ENCODE results near the gene ERBB2.
"Not testable (repeated sequence)": the region's sequence is repeated elsewhere in the genome, so short reads cannot be mapped to it uniquely, and the experiment has no call there.

Gene ERBB2

DNA sequence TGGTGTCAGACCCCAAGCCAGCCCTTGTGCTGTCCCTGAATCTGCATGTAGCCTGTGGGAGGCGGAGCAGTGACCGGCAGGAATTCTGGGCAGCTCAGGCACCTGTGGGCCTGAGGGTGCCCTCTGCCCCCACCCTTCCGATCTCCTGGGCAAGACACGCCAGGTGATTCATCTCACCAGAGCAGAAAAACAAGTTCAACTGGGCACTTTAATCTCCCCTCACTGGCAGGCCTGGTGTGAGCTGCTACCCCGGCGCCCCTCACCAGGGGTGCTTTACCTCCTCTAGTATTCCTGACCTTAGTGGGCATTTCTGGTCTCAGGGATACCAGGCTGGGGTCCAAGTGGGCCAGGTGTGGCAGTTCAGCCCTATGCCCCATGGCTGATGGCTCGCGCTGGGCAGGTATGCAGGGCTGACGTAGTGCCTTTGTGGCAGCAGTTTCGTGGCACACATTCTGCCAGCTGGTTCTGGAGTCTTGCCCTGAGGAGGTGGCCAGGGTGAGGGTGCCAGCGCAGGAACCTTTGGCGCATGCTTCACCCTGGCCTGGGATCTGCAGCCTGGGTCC is 6.0 kb downstream of the ERBB2 start:
- no peak for FAIRE-seq

DNA sequence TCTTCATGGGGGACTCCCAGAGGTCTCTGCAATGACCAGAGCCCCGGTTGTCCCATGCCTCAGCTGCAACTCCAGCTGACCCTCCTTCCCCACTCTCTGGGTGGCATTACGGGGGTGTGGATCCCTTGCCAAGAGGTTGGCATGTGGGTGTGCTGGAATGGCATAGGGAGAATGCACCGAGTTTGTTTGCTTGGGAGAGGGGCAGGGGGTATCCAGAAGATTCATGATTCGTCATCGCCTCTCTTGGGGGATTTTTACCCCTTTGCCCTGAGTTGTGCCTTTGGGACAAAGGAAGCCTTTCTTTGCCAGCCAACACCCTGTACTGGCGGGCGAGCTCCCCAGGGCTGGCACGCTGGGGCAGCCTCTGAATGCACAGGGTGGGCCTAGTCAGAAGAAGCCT is 6.5 kb downstream of the ERBB2 start:
- FAIRE-seq, result no peak

DNA sequence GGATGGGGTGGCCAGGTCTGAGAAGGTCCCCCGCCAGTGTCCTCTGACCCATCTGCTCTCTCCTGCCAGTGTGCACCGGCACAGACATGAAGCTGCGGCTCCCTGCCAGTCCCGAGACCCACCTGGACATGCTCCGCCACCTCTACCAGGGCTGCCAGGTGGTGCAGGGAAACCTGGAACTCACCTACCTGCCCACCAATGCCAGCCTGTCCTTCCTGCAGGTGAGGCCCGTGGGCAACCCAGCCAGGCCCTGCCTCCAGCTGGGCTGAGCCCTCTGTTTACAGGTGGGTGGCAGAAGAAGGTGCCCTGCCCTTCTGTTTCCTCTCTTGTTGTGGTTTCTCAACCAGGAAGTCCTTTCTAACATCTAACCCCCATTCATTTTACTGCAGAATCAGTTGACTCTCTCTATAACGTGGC is 7.1 kb downstream of the ERBB2 start:
- no peak for FAIRE-seq

DNA sequence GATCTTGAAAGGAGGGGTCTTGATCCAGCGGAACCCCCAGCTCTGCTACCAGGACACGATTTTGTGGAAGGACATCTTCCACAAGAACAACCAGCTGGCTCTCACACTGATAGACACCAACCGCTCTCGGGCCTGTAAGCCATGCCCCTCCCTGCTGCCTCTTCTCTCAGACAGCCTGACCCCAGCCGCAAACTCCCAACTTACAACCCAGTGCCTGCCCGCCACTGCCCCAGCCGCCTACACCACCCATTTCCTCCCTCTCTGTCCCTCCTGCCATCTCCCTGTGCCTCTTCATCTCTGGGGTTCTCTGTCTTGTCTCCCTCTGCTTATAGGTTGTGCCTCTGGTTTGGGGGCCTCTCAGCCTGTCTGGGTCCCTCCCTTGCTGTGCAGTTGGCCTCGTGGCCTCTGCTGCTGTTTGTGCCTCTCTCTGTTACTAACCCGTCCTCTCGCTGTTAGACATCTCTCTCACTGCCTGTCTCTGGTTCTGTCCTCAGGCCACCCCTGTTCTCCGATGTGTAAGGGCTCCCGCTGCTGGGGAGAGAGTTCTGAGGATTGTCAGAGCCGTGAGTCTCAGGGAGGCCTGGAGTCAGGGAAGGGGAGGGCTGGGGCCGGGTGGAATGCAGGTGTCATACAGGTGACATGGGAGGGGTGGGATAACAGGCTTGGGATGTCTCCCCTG is 9.6 kb downstream of the ERBB2 start:
- FAIRE-seq, result no peak

DNA sequence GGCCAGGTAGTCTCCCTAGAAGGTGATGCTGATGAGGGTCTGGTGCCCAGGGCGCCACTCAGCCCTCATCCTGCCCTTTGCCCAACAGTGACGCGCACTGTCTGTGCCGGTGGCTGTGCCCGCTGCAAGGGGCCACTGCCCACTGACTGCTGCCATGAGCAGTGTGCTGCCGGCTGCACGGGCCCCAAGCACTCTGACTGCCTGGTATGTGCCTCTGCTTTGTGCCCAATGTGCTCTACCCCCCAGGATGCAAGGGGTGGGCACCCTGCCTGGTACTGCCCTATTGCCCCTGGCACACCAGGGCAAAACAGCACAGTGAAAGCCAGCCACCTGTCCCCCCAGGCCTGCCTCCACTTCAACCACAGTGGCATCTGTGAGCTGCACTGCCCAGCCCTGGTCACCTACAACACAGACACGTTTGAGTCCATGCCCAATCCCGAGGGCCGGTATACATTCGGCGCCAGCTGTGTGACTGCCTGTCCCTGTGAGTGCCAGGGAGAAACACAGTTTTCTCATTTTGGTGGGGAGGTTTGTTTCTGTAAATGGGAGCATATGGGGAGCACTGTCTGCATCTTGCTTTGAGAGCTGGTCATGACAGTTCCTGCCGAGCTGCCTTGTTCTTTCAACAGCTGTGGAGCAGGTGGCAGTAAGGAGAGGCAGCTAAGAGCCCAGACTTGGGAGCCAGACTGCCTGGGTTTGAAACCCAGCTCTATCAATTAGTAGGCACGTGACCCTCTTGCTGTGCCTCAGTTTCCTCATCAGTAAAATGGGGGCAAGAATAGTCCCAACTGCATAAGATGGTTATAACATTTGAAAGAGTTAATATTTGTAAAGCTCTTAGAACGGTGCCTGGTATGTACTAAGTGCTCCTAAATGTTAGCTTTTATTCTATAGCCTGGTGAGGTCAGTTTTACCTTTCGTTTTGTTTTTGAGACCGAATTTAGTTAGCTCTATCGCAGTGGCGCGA is 10.4 kb downstream of the ERBB2 start:
- no peak for FAIRE-seq

DNA sequence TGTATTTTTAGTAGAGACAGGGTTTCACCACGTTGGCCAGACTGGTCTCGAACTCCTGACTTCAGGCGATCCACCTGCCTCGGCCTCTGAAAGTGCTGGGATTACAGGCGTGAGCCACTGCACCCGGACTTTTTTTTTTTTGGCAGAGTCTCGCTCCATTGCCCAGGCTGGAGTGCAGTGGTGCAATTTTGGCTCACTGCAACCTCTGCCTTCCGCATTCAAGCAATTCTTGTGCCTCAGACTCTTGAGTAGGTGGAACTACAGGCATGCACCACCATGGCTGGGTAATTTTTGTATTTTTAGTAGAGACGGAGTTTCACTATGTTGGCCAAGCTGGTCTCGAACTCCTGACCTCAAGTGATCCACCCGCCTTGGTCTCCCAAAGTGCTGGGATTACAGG is 11.2 kb downstream of the ERBB2 start:
- FAIRE-seq, result not testable (repeated sequence)

DNA sequence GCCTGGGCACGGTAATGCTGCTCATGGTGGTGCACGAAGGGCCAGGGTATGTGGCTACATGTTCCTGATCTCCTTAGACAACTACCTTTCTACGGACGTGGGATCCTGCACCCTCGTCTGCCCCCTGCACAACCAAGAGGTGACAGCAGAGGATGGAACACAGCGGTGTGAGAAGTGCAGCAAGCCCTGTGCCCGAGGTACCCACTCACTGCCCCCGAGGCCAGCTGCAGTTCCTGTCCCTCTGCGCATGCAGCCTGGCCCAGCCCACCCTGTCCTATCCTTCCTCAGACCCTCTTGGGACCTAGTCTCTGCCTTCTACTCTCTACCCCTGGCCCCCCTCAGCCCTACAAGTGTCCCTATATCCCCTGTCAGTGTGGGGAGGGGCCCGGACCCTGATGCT is 12.0 kb downstream of the ERBB2 start:
- FAIRE-seq, result no peak

DNA sequence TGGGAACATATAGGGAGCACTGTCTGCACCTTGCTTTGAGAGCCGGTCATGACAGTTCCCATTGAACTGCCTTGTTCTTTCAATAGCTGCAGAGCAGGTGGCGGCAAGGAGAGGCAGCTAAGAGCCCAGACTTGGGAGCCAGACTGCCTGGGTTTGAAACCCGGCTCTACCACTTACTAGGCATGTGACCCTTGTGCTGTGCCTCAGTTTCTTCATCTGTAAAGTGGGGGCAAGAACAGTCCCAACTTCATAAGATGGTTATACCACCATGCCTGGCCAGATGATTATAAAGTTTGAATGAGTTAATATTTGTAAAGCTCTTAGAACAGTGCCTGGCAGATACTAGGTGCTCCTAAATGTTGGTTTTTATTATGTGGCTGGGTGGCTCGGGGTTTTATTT is 14.4 kb downstream of the ERBB2 start:
- no peak for FAIRE-seq

DNA sequence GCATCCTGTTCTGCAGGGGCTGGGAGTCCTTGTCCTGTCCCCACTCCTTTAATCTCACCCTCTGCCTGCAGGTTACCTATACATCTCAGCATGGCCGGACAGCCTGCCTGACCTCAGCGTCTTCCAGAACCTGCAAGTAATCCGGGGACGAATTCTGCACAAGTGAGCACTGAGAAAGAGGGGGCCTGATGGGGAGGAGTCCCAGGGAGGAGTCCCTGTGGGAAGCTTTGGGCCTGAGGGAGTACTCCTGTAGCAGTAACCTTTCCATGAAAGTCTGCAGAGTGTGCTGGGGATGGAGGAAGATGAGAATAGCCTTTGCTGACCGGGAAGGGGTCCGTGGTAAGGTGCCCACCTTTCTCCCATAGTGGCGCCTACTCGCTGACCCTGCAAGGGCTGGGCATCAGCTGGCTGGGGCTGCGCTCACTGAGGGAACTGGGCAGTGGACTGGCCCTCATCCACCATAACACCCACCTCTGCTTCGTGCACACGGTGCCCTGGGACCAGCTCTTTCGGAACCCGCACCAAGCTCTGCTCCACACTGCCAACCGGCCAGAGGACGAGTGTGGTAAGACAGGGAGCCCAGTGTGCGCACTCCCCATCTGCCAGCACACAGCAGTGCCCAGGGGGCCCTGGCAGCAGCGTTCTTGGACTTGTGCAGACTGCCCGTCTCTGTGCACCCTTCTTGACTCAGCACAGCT is 15.7 kb downstream of the ERBB2 start:
- FAIRE-seq, result no peak

DNA sequence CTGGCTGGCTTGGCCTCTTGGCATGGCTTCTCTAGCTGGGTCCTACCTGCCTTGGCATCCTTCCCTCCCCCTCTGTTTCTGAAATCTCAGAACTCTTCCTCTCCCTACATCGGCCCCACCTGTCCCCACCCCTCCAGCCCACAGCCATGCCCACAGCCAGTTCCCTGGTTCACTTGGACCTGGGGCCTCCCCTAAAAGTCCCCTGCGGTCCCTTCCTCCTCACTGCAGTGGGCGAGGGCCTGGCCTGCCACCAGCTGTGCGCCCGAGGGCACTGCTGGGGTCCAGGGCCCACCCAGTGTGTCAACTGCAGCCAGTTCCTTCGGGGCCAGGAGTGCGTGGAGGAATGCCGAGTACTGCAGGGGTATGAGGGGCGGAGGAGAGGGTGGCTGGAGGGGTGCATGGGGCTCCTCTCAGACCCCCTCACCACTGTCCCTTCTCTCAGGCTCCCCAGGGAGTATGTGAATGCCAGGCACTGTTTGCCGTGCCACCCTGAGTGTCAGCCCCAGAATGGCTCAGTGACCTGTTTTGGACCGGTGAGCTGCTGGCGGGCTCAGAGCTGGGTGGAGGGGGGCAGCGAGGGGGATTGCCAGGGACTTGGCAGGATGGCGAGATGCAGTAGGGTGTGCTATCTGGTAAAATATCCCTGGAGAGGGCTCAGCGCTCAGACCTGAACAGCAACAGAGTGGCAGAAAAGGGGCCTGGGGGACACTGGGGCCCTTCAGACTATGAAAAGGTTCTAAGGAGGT is 16.4 kb downstream of the ERBB2 start:
- FAIRE-seq, result no peak

DNA sequence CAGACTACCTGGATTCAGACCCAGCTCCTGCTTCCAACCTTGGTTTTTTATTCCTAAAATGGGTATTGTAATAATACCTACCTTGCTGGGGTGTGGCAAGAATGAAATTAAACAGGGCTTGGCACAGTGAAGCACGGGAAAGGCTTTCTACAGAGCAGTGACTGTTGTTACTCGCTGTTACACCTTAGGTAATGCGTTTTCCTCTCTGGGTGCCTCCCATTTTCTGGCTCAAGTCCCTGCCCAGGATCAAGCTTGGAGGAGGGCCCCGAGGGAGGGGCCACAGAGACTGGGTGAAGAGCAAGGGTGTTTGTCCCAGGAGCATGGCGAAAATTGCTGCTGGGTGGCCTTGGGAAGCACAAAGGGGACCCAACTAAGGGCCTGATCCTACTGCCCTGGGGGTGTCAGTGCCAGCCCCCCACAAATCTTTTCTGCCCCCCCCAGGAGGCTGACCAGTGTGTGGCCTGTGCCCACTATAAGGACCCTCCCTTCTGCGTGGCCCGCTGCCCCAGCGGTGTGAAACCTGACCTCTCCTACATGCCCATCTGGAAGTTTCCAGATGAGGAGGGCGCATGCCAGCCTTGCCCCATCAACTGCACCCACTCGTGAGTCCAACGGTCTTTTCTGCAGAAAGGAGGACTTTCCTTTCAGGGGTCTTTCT is 17.1 kb downstream of the ERBB2 start:
- no peak for FAIRE-seq

DNA sequence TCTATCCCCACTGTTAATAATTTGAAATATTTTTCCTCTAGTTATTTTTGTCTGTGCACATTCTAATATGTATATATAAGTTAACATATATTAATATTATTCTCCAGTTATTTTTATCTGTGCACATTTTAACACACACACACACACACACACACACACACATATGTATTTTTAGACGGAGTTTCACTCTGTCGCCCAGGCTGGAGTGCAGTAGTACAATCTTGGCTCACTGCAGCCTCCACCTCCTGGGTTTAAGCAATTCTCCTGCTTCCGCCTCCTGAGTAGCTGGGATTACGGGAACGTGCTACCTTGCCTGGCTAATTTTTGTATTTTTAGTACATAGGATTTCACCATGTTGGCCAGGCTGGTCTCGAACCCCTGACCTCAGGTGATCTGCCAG is 17.8 kb downstream of the ERBB2 start:
- FAIRE-seq, result no peak

DNA sequence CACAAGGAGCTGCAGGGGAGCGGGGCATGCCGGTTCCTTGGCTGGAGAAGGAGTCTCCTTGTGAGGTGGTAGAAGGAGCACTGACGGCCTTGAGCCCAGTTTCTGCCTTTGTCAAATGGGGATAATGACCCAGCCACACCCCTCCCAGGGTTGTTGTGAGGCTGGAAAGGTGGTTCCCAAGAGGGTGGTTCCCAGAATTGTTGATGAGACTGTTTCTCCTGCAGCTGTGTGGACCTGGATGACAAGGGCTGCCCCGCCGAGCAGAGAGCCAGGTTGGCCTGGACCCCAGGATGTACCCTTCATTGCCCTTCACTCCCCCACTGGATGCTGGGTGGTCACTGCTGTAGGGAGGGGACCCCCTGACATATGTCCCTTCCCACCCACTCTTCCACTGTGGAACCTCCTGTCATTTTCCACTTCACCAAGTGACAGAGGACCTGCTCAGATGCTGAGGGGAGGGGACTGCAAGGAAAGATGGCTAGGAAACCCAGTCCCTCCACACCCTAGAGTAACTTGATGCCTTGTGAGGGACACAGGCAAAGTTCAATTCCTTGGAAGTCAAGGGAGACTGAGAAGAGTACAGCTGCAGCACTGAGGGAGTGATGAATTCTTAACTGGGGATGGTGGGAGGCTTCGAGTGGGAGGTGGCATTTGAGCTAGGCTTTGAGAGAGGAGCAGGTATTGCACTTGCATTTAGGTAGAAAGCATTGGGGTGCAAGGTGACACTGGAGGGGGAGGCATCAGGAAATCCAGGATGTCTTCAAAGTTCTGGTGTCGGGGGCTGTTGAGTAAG is 19.9 kb downstream of the ERBB2 start:
- no peak for FAIRE-seq

DNA sequence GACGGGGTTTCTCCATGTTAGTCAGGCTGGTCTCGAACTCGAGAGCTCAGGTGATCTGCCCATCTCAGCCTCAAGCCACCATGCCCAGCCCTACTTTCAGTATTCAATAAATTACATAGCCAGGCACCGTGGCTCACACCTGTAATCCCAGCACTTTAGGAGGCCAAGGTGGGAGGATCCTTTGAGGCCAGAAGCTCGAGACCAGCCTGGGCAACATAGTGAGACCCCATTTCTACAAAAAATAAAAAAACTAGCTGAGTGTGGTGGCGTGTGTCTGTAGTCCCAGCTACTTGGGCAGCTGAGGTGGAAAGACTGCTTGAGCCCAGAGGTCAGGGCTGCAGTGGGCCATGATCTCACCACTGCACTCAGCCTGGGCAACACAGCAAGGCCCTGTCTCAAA is 22.2 kb downstream of the ERBB2 start:
- no peak for FAIRE-seq

DNA sequence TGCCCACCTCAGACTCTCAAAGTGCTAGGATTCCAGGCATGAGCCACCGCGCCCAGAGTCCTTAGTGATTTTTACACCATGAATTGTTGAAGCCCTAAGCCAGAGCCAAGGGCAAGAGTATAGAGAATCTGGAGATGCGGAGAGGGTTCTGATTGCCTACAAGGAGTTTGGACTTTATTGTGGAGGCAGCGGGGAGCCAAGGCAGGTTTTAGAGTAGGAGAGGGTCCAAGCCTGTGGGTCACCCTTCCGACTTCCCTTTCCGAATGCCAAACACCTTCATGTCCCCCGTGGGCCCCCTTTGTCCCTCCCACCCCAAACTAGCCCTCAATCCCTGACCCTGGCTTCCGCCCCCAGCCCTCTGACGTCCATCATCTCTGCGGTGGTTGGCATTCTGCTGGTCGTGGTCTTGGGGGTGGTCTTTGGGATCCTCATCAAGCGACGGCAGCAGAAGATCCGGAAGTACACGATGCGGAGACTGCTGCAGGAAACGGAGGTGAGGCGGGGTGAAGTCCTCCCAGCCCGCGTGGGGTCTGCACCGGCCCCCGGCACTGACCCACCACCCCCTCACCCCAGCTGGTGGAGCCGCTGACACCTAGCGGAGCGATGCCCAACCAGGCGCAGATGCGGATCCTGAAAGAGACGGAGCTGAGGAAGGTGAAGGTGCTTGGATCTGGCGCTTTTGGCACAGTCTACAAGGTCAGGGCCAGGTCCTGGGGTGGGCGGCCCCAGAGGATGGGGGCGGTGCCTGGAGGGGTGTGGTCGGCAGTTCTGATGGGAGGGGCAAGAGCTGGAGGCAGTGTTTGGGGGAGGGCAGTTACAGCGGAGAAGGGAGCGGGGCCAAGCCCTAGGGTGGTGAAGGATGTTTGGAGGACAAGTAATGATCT is 23.3 kb downstream of the ERBB2 start:
- FAIRE-seq, result no peak

DNA sequence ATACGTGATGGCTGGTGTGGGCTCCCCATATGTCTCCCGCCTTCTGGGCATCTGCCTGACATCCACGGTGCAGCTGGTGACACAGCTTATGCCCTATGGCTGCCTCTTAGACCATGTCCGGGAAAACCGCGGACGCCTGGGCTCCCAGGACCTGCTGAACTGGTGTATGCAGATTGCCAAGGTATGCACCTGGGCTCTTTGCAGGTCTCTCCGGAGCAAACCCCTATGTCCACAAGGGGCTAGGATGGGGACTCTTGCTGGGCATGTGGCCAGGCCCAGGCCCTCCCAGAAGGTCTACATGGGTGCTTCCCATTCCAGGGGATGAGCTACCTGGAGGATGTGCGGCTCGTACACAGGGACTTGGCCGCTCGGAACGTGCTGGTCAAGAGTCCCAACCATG is 24.9 kb downstream of the ERBB2 start:
- FAIRE-seq, result no peak

DNA sequence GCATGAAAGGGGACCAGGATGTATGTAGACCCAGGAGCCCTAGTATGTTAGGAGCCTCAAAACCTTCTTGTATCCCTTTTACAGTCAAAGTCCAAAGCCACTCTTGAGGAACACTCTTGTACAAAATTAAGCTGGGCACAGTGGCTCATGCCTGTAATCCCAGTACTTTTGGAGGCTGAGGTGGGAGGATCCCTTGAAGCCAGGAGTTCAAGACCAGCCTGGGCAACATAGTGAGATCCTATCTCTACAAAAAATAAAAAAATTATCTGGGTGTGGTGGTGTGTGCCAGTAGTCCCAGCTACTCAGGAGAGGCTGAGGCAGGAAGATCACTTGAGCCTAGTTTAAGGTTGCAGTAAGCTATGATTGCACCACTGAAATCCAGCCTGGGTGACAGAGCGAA is 26.1 kb downstream of the ERBB2 start:
- not testable (repeated sequence) for FAIRE-seq

DNA sequence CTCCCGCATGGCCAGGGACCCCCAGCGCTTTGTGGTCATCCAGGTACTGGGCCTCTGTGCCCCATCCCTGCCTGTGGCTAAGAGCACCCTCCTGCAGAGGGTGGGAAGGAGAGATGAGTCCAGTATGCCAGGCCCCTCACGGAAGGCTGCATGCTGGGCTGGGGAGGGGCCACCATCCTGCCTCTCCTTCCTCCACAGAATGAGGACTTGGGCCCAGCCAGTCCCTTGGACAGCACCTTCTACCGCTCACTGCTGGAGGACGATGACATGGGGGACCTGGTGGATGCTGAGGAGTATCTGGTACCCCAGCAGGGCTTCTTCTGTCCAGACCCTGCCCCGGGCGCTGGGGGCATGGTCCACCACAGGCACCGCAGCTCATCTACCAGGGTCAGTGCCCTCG is 26.8 kb downstream of the ERBB2 start:
- no peak for FAIRE-seq

DNA sequence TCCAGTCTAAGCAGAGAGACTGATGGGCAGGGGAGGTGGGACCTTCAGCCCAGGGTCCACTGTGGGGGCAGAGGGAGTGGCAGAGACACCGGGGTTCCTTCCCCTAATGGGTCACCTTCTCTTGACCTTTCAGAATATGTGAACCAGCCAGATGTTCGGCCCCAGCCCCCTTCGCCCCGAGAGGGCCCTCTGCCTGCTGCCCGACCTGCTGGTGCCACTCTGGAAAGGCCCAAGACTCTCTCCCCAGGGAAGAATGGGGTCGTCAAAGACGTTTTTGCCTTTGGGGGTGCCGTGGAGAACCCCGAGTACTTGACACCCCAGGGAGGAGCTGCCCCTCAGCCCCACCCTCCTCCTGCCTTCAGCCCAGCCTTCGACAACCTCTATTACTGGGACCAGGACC is 27.7 kb downstream of the ERBB2 start:
- no peak for FAIRE-seq

DNA sequence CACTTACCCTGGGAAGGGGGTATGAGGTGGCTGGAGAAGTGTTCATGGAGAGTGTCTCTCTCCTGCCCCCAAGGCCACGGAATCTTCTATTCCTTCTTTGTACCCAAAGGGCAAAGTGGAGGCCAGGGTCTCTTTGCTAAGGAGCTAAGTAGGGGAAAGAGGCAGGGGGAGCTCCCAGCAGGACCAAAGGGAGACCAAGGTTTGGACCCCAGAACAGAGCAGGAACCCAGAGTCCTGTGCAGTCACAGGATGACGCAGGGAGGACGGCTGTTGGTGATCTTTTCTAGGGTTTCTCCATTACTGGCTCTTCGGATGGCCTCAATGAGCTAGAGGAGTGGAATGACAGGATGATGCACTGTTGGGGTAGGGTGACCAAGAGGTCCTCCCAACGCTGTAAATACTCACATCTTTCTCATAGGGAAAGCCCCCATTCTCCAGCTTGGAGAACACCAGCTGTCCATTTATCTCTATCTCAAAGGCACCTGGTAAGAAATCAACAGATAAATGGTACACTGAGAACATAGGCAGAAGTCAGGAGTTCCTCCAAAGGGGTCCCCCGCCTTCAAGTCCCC is 29.5 kb downstream of the ERBB2 start:
- no peak for FAIRE-seq
